Calu3 (cell line): ENCODE measurements around the gene MED17. TPM values are rescaled to one million over a fixed set of nuclear protein-coding genes. Genes with fewer than 3 reads are reported as not detected.

ENCODE experiments used
- Bru-seq: library from RNA; stranded (reverse); fragments of 400-500 nt; gene quantifications from one replicate; lab custom pipeline; 2021; lab: Mats Ljungman, UMichigan
- BruChase-seq, 2 experiments: library from RNA; stranded (reverse); fragments of 400-500 nt; gene quantifications; one replicate each; lab custom pipeline; 2021; lab: Mats Ljungman, UMichigan
- BruUV-seq: library from RNA; stranded (reverse); fragments of 400-500 nt; replicated peaks from 2 replicates; lab custom pipeline; 2021; lab: Mats Ljungman, UMichigan
- CTCF ChIA-PET: fragments of 300-600 bp; sonication (Branson Sonifier 250); formaldehyde crosslinking; loops from one replicate; lab custom pipeline; 2022; ENCODE audit warnings: antibody characterized with exemption; lab: Charles Lee
- DNase-seq: peaks from one replicate; pipeline ENCODE4 v3.0.0; 2022
- H3K27ac Mint-ChIP-seq: one replicate; pipeline ENCODE4 v1.8.0; 2022; ENCODE audit warnings: mixed read lengths; ENCODE audit not compliant: unreplicated experiment
- H3K27me3 Mint-ChIP-seq: one replicate; pipeline ENCODE4 v1.8.0; 2022; ENCODE audit warnings: mixed read lengths; ENCODE audit not compliant: unreplicated experiment
- H3K36me3 Mint-ChIP-seq: one replicate; pipeline ENCODE4 v1.8.0; 2022; ENCODE audit warnings: mild to moderate bottlenecking, moderate library complexity, mixed read lengths; ENCODE audit not compliant: insufficient read depth, unreplicated experiment
- H3K4me1 Mint-ChIP-seq: one replicate; pipeline ENCODE4 v1.8.0; 2022; ENCODE audit warnings: mild to moderate bottlenecking, low read depth, mixed read lengths; ENCODE audit not compliant: unreplicated experiment
- H3K4me3 Mint-ChIP-seq: one replicate; pipeline ENCODE4 v1.8.0; 2022; ENCODE audit warnings: mild to moderate bottlenecking, low read depth, moderate library complexity, mixed read lengths; ENCODE audit not compliant: unreplicated experiment
- H3K9me3 Mint-ChIP-seq: one replicate; pipeline ENCODE4 v1.8.0; 2022; ENCODE audit warnings: low read depth, mixed read lengths; ENCODE audit not compliant: unreplicated experiment
- CTCF ChIP-seq: fragments of 200-600 bp; IDR thresholded peaks from one replicate; pipeline ENCODE4 v1.8.0; 2022; ENCODE audit warnings: antibody characterized with exemption; ENCODE audit not compliant: unreplicated experiment
- intact Hi-C: fragments of 100-400 bp; cut with micrococcal nuclease; formaldehyde crosslinking; loops from one replicate; pipeline ENCODE4 v1.10.0; 2022; ENCODE audit not compliant: unreplicated experiment
- long read RNA-seq: library from polyadenylated mRNA; stranded (forward); transcript quantifications from one replicate; pipeline ENCODE4 v2.0.0, GENCODE V29; 2022
- total RNA-seq: library from RNA; stranded (reverse); gene quantifications from 2 replicates; pipeline ENCODE4 v1.2.3, GENCODE V29; 2022

The MED17 gene
- total RNA-seq (24.6 and 27.5 TPM in 2 replicates), Bru-seq, nascent RNA (percentile 79 among the genes with signal in this experiment), BruChase-seq, experiment 1, labeled RNA remaining after a 6-hour chase (percentile 57 among the genes with signal in this experiment), BruChase-seq, experiment 2, labeled RNA remaining after a 2-hour chase (percentile 71 among the genes with signal in this experiment)
- long read RNA-seq, full-length matches to known transcripts, result 16 of 18 reads
- long read RNA-seq, partial matches to known transcripts, result 0 of 18 reads
- long read RNA-seq, other reads (novel, unspliced or antisense), result 2 of 18 reads

DNA sequence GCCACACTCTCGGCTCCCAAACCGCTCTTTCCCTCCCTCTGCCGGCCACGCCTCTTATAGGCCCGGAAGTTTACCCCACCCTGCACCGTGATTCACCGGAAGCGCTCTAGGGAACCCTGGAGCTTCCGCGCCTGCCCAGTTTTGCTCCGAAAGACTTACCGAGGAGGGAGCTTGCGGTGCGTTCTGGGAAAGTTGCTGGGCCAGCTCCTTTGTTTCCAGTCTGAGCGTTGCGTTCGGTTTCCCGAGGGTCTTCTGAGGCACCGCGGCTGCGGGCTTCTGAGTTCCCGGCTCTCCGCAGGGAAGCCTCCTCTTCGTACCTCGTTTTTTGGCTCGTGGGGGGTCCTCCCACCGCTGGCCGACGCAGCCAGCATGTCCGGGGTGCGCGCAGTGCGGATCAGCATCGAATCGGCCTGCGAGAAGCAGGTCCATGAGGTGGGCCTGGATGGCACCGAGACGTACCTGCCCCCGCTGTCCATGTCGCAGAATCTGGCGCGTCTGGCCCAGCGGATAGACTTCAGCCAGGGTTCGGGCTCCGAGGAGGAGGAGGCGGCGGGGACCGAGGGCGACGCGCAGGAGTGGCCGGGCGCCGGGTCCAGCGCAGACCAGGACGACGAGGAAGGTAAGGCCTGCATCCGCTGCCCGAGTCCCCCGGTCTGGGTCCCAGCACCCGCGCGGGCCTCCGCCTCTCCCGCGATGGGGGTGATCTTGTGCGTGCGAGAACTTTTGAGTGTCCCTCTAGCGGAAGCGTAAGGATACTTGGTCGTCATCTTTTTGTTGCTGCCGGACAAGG lies at the start of gene MED17:
Gene MED17 (plus strand): TSS at position 138 of the 790 bp plus-strand sequence. CDS start 232 bp downstream, at position 370.
- TF ChIP-seq CTCF, result no peak
- H3K27ac Mint-ChIP-seq, result peak within 1 kb of the TSS; percentile 76
- peaks cover 36% of the 10 kb centered on the region for H3K36me3 Mint-ChIP-seq
- H3K4me3 Mint-ChIP-seq, result peak within 1 kb of the TSS; percentile 87
- BruUV-seq, result no TSS peak
- intact Hi-C loops, result loop anchor here (2.0 kb wide), 1 partner anchor 44 kb away; the partner anchor contains the start of genes C11orf54 and TAF1D
- no peaks in the 10 kb centered on the region for H3K27me3 Mint-ChIP-seq
- peak; percentile 86 for DNase-seq
- no peaks in the 10 kb centered on the region for H3K9me3 Mint-ChIP-seq
- CTCF ChIA-PET, result interaction anchor here (0.8 to 1.1 kb wide), 3 partner anchors 21 to 752 kb away, joined by 3 to 9 read pairs (median 3); partner anchors contain the start of genes C11orf54 and TAF1D
- H3K4me1 Mint-ChIP-seq, result peaks cover 17% of the 10 kb centered on the region

DNA sequence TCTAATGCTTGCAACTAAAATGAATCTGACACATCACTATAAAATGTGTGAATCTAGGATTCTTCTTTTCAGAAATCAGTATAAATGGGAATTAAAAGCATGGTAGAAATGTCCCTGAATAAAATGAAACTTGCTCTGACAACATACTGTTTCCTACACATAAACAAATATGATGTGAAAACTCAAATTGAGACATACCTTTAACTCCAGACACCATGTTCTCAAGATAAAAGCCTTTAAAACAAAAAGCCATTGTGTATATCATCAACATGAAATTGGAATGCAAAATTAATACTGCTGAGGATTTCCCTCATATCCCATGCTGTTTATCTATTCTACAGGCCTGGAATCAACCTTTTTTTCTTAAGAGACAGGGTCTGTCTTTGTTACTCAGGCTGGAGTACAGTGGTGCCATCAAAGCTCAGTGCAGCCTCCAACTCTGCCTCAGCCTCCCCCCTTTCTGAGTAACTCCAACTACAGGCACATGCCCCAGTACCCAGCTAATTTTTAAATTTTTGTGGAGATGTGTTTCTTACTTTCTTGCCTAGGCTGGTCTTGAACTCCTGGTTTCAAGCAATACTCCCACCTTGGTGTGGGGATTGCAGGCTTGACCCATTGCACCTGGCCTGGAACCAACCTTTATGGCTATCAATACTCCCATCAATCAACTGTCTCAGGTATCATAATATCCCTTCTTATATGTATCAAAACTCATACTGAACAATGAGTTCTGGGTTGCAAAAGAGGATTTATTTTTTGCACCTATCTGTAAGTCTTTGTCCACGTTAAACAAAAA lies 49.5 kb upstream of the MED17 start:
- Mint-ChIP-seq H3K27me3 (no peaks in the 10 kb centered on the region), H3K27ac (no peak overlapping the region), H3K4me3 (no peak overlapping the region), H3K4me1 (peaks cover 13% of the 10 kb centered on the region), H3K9me3 (no peaks in the 10 kb centered on the region), H3K36me3 (peaks cover 83% of the 10 kb centered on the region)
- DNase-seq, result no peak
- BruUV-seq, result no TSS peak
- CTCF ChIA-PET, result no interaction called here
- intact Hi-C loops, result no loop called here
- no peak for TF ChIP-seq CTCF

DNA sequence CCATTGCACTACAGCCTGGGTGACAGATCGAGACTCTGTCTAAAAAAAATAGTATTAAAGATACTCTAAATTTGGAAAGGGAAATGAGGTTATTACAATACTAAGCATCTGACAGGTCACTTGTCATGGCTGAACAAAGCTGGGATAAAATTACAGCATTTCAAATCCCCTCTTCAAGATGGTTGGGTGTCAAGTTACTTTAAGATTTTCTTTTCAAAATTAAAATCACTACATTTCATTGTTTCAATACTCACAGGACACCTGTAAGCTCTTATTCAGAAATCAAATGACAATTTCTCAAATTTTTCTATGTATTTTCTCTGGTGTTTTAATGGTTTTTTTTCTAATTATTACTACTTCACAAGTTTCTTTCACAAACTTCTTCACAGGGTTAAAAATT lies 48.5 kb upstream of the MED17 start:
- Mint-ChIP-seq H3K36me3 (peaks cover 84% of the 10 kb centered on the region), H3K4me3 (no peak overlapping the region), H3K4me1 (peaks cover 13% of the 10 kb centered on the region), H3K27ac (no peak overlapping the region), H3K9me3 (no peaks in the 10 kb centered on the region), H3K27me3 (no peaks in the 10 kb centered on the region)
- no TSS peak for BruUV-seq
- DNase-seq, result no peak
- CTCF ChIA-PET, result no interaction called here
- intact Hi-C loops, result no loop called here
- no peak for TF ChIP-seq CTCF

GRCh38 chr11:93736129-93736528 lies 48.0 kb upstream of the MED17 start:
- intact Hi-C loops, result no loop called here
- H3K36me3 Mint-ChIP-seq, result peaks cover 87% of the 10 kb centered on the region
- H3K4me1 Mint-ChIP-seq, result peaks cover 13% of the 10 kb centered on the region
- BruUV-seq, result no TSS peak
- H3K4me3 Mint-ChIP-seq, result no peak overlapping the region
- CTCF ChIA-PET, result no interaction called here
- H3K27ac Mint-ChIP-seq, result no peak overlapping the region
- no peaks in the 10 kb centered on the region for H3K9me3 Mint-ChIP-seq
- TF ChIP-seq CTCF, result no peak
- DNase-seq, result no peak
- H3K27me3 Mint-ChIP-seq, result no peaks in the 10 kb centered on the region
